Glutamatergic neuron (in vitro differentiated cells): ENCODE data around the gene LGR6. TPM values are rescaled to one million over a fixed set of nuclear protein-coding genes. Genes with fewer than 3 reads are reported as not detected.

Experiments
- DNase-seq: peaks from one replicate; pipeline ENCODE4 v3.0.0; 2022
- H3K27ac Mint-ChIP-seq: one replicate; pipeline ENCODE4 v1.8.0; 2020; ENCODE audit warnings: mild to moderate bottlenecking, mixed read lengths, inconsistent platforms; ENCODE audit not compliant: unreplicated experiment
- H3K27me3 Mint-ChIP-seq: one replicate; pipeline ENCODE4 v1.8.0; 2020; ENCODE audit warnings: mild to moderate bottlenecking, moderate library complexity, mixed read lengths, inconsistent platforms; ENCODE audit not compliant: unreplicated experiment
- H3K36me3 Mint-ChIP-seq: one replicate; pipeline ENCODE4 v1.8.0; 2020; ENCODE audit warnings: mild to moderate bottlenecking, mixed read lengths, inconsistent platforms; ENCODE audit not compliant: unreplicated experiment
- H3K4me1 Mint-ChIP-seq: one replicate; pipeline ENCODE4 v1.8.0; 2020; ENCODE audit warnings: mild to moderate bottlenecking, low read depth, mixed read lengths, inconsistent platforms; ENCODE audit not compliant: unreplicated experiment
- H3K4me3 Mint-ChIP-seq: one replicate; pipeline ENCODE4 v1.8.0; 2020; ENCODE audit warnings: mild to moderate bottlenecking, mixed read lengths, inconsistent platforms; ENCODE audit not compliant: unreplicated experiment
- H3K9me3 Mint-ChIP-seq: one replicate; pipeline ENCODE4 v1.8.0; 2020; ENCODE audit warnings: mild to moderate bottlenecking, moderate library complexity, mixed read lengths, inconsistent platforms; ENCODE audit not compliant: unreplicated experiment
- total RNA-seq: library from RNA; stranded (reverse); fragmentation: NEBNext Ultra II Directional; extraction: Animal tissue kit (Norgen Biotek cat#: 25700); gene quantifications from one replicate; pipeline ENCODE4 v1.2.1, GENCODE V29; 2021; ENCODE audit not compliant: unreplicated experiment
- TF ChIP-seq, protein P1 (sequence below): fragments of 200-600 bp; sonication (generic); IDR thresholded peaks from one replicate; pipeline ENCODE4 v1.5.0; 2021; ENCODE audit not compliant: partially characterized antibody, unreplicated experiment

The LGR6 gene
- total RNA-seq, 1 donor from 2014 or later: 0.37 TPM

DNA sequence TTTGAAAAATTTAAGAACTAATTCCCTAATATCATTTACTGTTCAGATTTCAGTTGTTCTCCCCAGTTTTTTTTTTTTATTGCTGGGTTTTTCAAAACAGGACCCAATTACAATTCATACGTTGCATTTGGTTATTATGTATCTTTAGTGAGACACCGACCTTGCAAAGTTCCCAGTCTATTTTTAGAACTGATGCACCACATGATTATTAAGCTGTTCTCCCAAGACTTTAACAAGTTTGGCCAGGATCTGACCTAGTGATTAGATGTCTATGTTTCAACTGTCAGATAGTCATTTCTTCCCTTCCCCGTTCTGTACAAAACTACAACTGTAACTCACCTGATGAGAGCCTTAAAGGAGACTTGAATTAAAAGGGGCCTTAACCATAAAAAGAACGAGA lies 140.3 kb downstream of the LGR6 start:
- H3K4me1 Mint-ChIP-seq: no peaks in the 10 kb centered on the region
- no peak overlapping the region for H3K27ac Mint-ChIP-seq
- no peaks in the 10 kb centered on the region for H3K36me3 Mint-ChIP-seq

DNA sequence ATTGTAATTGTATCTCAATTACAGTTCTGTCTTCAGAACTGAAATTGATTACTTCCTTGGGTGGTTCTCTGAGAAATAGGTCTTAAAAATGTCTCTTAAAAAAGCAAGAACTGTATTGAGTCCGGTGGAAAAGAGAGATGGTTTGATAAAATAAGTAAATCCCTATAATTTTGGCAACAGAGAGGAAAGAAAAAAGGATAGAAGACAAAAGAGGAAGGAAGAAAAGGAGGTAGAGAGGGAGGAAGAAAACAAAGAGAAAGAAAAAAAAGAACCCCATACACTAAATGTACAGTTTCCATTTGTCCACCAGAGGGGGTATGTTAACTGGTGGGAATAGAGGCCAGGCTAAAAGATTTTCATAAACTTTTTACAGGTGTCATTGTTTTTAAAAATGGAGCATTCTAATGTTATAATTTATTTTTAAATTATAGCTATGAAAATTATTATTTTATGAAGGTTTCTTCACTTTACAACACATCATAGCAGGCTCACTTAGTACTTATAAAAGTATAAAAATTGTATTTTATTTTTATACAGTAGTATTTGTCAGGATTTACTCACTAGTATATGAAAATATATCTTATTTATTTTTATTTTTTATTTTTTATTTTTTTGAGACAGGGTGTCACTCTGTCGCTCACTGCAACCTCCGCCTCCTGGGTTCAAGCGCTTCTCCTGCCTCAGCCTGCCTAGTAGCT lies 150.2 kb downstream of the LGR6 start:
- no peak overlapping the region for H3K4me3 Mint-ChIP-seq
- no peak for DNase-seq
- no peaks in the 10 kb centered on the region for H3K9me3 Mint-ChIP-seq
- H3K4me1 Mint-ChIP-seq: peaks cover 12% of the 10 kb centered on the region
- peak overlapping the region; percentile 41 for H3K27ac Mint-ChIP-seq
- TF ChIP-seq, protein P1, sequence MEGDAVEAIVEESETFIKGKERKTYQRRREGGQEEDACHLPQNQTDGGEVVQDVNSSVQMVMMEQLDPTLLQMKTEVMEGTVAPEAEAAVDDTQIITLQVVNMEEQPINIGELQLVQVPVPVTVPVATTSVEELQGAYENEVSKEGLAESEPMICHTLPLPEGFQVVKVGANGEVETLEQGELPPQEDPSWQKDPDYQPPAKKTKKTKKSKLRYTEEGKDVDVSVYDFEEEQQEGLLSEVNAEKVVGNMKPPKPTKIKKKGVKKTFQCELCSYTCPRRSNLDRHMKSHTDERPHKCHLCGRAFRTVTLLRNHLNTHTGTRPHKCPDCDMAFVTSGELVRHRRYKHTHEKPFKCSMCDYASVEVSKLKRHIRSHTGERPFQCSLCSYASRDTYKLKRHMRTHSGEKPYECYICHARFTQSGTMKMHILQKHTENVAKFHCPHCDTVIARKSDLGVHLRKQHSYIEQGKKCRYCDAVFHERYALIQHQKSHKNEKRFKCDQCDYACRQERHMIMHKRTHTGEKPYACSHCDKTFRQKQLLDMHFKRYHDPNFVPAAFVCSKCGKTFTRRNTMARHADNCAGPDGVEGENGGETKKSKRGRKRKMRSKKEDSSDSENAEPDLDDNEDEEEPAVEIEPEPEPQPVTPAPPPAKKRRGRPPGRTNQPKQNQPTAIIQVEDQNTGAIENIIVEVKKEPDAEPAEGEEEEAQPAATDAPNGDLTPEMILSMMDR: peak; percentile 79
- H3K27me3 Mint-ChIP-seq: peaks cover 2% of the 10 kb centered on the region
- H3K36me3 Mint-ChIP-seq: no peaks in the 10 kb centered on the region

More for the DNA sequence above, 140.3 kb downstream of the LGR6 start:
- Mint-ChIP-seq H3K9me3 (no peaks in the 10 kb centered on the region), H3K27me3 (no peaks in the 10 kb centered on the region), H3K4me3 (no peak overlapping the region)
- no peak for DNase-seq
- TF ChIP-seq, protein P1: no peak

DNA sequence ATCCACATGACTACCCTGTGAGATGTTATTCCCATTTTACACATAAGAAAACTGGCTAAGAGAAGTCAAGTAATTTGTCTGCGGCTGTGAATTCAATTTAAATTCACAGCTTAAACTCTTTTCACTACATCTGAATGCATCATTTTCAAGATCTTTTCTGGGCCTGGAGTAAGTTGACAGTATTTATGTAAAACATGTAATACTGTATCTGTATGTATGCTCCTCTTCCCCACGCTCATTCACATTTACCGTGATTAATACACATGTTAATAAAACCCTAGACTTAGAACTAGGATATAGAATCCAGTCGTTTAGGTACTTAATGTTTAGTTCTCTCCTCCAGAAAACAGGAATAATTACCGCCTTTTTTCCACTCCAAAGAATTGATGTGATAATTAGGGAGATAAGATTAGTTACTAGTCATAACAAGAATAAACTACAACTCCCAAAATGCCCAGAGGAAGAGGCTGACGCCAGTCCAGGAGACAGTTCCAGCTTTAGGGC lies 154.5 kb downstream of the LGR6 start:
- no peak overlapping the region for H3K27ac Mint-ChIP-seq

DNA sequence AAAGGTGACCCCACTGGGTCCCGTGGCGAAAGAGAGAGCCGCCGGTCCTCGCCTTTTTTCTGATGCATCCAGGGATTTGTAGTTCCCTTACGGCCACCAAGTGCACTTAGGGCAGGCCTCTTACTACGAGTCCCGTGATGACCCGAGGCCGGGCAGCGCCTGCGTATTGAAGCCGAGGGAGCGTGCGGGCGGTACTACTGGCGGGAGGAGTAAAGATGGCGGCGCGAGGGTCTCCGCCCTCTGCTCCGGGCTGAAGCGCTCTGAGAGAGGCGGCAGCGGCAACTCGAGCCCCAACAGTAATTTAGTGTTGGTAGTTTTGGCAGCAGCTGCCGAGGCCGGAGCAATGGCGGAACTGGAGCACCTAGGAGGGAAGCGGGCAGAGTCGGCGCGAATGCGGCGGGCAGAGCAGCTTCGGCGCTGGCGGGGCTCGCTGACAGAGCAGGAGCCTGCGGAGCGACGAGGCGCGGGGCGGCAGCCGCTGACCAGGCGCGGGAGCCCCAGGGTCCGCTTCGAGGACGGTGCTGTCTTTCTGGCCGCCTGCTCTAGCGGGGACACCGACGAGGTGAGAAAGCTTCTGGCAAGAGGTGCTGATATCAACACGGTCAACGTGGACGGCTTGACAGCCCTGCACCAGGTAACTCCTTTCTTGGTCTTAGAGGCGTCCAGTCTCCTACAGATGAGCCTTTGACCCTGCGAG lies 155.1 kb downstream of the LGR6 start, which contains the start of gene PPP1R12B:
PPP1R12B (plus strand) TSS at position 191 of the 697 bp plus-strand sequence; CDS start at position 344, 153 bp downstream.
- peak; percentile 96 for DNase-seq
- H3K4me1 Mint-ChIP-seq: peaks cover 8% of the 10 kb centered on the region
- H3K36me3 Mint-ChIP-seq: no peaks in the 10 kb centered on the region
- no peaks in the 10 kb centered on the region for H3K27me3 Mint-ChIP-seq
- TF ChIP-seq, protein P1: no peak
- H3K9me3 Mint-ChIP-seq: no peaks in the 10 kb centered on the region
- peak within 1 kb of the TSS; percentile 85 for H3K27ac Mint-ChIP-seq
- peak within 1 kb of the TSS; percentile 96 for H3K4me3 Mint-ChIP-seq

More for the DNA sequence above, 154.5 kb downstream of the LGR6 start:
- peaks cover 11% of the 10 kb centered on the region for H3K4me1 Mint-ChIP-seq
- DNase-seq: no peak
- H3K36me3 Mint-ChIP-seq: no peaks in the 10 kb centered on the region
- no peaks in the 10 kb centered on the region for H3K9me3 Mint-ChIP-seq
- no peaks in the 10 kb centered on the region for H3K27me3 Mint-ChIP-seq
- peak overlapping the region; percentile 96 for H3K4me3 Mint-ChIP-seq
- TF ChIP-seq, protein P1: no peak
